Muscle of leg (tissue), 11 donors: ENCODE data around the gene AFAP1. TPM values are rescaled to one million over a fixed set of nuclear protein-coding genes. Genes with fewer than 3 reads are reported as not detected.

Experiments used
- DNase-seq: peaks from one replicate; pipeline ENCODE4 v3.0.0; 2013
- H3K27ac ChIP-seq: one replicate; pipeline ENCODE4 v1.5.1; 2013; ENCODE audit warnings: mild to moderate bottlenecking, low read length, control low read depth
- H3K27me3 ChIP-seq: one replicate; pipeline ENCODE4 v1.6.1; 2013; ENCODE audit warnings: low read length; ENCODE audit not compliant: control insufficient read depth, insufficient read depth
- H3K36me3 ChIP-seq: one replicate; pipeline ENCODE4 v1.6.1; 2013; ENCODE audit warnings: low read length; ENCODE audit not compliant: control insufficient read depth, insufficient read depth
- H3K4me1 ChIP-seq: one replicate; pipeline ENCODE4 v1.6.1; 2013; ENCODE audit warnings: low read length; ENCODE audit not compliant: control insufficient read depth, insufficient read depth
- H3K4me3 ChIP-seq: one replicate; pipeline ENCODE4 v1.5.1; 2013; ENCODE audit warnings: low read length, control low read depth
- H3K9me3 ChIP-seq: replicated peaks from 2 replicates; pipeline ENCODE4 v1.6.1; 2013; ENCODE audit warnings: low read depth, low read length; ENCODE audit not compliant: control insufficient read depth
- WGBS: methylation state at CpG from one replicate; pipeline ENCODE4 v1.1.5; 2013; ENCODE audit warnings: missing lambda C conversion rate; ENCODE audit not compliant: insufficient coverage; 5-methylcytosine and 5-hydroxymethylcytosine counted together
- polyA plus RNA-seq, 8 donors: library from polyadenylated mRNA; unstranded; fragments of 120-200 nt; gene quantifications; one replicate each; pipeline versions ENCODE4 v1.2.1 to v1.2.3, GENCODE V29; 2013; ENCODE audit warnings: inconsistent platforms in 1 of 8, low replicate concordance in 1 of 8; ENCODE audit not compliant: insufficient read length in 8 of 8, insufficient read depth in 1 of 8
- total RNA-seq: library from RNA; stranded (reverse); fragments of 120-200 nt; gene quantifications from one replicate; pipeline ENCODE4 v1.2.4, GENCODE V29; 2013

The AFAP1 gene
- total and polyA plus RNA-seq, 9 donors = 21.9 to 43.0 (median 34.3) TPM

DNA sequence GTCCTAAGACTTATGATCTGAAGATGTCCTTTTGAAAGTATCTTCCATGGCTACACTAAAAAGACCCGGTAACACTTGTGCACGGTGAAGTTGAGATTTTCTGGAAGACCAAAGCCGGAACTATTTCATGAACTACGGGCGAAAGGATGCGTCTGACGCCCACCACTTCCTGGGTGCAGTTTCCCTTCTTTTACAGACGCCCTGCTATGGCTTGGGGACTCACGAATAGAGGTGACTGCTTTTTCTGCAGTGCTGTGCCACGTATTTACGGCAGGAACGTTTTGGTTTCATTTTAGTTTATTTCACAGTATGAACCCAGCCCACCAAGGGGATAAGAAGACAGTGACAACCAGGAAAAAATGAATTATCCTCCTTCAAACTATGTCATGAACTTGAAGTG lies 180.4 kb downstream of the AFAP1 start:
- WGBS = 83% methylated on average over 7 of the region's 12 CpGs
- DNase-seq = no peak
- Histone ChIP-seq H3K36me3 (peaks cover 65% of the 10 kb centered on the region), H3K9me3 (no peaks in the 10 kb centered on the region), H3K27me3 (no peaks in the 10 kb centered on the region), H3K4me1 (peaks cover 15% of the 10 kb centered on the region), H3K4me3 (no peak overlapping the region), H3K27ac (no peak overlapping the region)

GRCh38 chr4:7758476-7758875 lies 181.2 kb downstream of the AFAP1 start:
- no peak overlapping the region for H3K27ac ChIP-seq
- H3K4me1 ChIP-seq = peaks cover 16% of the 10 kb centered on the region
- no peak overlapping the region for H3K4me3 ChIP-seq
- 61% methylated on average over 5 of the region's 11 CpGs for WGBS
- no peaks in the 10 kb centered on the region for H3K9me3 ChIP-seq
- H3K36me3 ChIP-seq = peaks cover 58% of the 10 kb centered on the region
- no peak for DNase-seq
- H3K27me3 ChIP-seq = no peaks in the 10 kb centered on the region

DNA sequence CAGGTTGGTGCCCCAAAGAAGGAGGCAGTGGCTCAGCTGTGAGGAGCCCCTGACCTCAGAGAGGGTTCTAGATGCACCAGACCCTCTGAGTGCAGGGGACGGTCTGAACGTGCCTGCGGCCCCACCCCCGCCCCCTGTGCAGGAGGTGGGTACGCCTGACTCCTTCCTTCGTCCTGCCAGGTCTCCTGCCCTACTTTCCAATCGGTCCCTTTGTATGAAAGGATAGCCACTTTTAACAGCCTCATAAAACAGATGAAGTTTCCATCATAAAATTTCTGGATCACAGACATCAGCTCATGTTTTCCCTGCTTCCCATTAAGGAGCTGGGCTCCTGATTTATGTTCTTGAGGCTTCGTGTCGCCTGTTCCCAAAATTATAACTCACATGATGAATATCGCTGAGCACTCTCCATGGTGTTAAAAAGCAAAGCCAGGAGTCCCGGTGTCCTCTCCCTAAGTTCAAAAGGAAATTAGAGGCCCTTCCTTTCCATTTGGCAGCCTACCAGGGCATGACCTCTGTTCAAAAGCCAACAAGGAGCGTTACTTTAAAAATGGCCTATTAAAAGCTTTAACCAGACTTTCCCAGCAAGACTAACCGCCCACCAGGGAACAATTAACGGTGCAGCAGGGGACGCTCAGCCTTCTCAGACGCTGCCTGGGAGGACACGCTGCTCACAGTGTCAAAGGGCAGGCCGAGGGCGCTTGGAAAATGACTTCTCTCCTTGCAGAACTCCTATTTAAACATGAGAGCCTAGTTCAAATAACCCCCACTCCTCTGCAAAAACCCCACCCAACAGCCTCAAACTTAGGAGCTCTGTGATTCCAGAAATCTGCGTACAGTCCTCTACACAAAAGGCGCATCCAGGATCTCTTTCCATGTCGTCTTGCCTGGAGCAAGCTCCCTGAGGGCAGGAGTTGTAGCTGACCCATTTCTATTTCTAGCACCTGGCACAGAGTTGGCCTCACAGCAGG lies 181.9 kb downstream of the AFAP1 start:
- WGBS = 38% methylated on average over 20 of the region's 22 CpGs
- H3K4me1 ChIP-seq = peaks cover 16% of the 10 kb centered on the region

DNA sequence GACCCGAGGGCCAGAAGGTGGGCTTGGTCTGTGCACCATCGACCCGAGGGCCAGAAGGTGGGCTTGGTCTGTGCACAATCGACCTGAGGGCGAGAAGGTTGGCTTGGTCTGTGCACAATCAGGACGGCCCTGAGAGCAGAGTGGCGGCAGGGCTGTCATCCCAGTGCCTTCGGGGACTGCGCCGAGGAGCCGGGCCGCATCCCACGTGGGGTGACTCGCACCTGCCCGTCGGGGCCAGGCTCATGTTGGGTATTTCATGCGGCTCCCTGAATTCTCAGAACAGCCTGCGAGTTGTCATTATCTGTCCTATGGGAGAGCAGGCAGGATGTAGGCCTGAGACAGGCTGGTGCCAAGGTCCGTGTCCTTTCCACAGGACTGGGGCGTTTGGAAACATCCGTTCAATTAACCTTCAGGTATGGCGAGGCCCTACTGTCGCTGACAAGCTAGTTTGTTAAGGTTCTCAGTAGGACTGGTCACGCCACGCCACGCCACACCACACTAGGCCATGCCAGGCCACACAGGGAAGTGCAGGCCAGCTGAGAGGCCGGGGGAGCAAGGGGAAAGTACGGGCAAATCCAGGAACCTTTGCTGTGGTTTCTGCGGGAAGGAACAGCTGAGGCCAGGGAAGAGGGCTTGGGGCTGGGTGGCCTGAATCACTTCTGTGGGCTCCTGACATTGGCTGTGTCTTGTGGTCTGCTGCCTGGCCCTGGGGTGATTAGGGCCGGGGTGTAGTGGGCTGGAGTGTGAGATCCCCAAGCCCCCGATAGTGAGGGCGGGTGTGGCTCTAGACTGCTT lies 182.9 kb downstream of the AFAP1 start:
- H3K27ac ChIP-seq = no peak overlapping the region
- H3K27me3 ChIP-seq = no peaks in the 10 kb centered on the region
- DNase-seq = no peak
- peaks cover 14% of the 10 kb centered on the region for H3K4me1 ChIP-seq
- H3K36me3 ChIP-seq = peaks cover 47% of the 10 kb centered on the region
- no peak overlapping the region for H3K4me3 ChIP-seq
- WGBS = 80% methylated on average over 30 of the region's 32 CpGs
- H3K9me3 ChIP-seq = no peaks in the 10 kb centered on the region

More for the DNA sequence above, 181.9 kb downstream of the AFAP1 start:
- peaks cover 57% of the 10 kb centered on the region for H3K36me3 ChIP-seq
- no peaks in the 10 kb centered on the region for H3K27me3 ChIP-seq
- no peak overlapping the region for H3K4me3 ChIP-seq
- H3K9me3 ChIP-seq = no peaks in the 10 kb centered on the region
- peak; percentile 57 for DNase-seq
- no peak overlapping the region for H3K27ac ChIP-seq

GRCh38 chr4:7756071-7756470 lies 183.6 kb downstream of the AFAP1 start:
- no peak overlapping the region for H3K27ac ChIP-seq
- WGBS = 87% methylated on average over 12 of the region's 14 CpGs
- H3K4me1 ChIP-seq = peaks cover 13% of the 10 kb centered on the region
- no peak overlapping the region for H3K4me3 ChIP-seq
- H3K36me3 ChIP-seq = peaks cover 42% of the 10 kb centered on the region
- no peaks in the 10 kb centered on the region for H3K9me3 ChIP-seq
- H3K27me3 ChIP-seq = no peaks in the 10 kb centered on the region
- DNase-seq = no peak

- H3K9me3 ChIP-seq = no peaks in the 10 kb centered on the region
- no peak for DNase-seq
- no peak overlapping the region for H3K27ac ChIP-seq
- H3K36me3 ChIP-seq = peaks cover 37% of the 10 kb centered on the region
- peaks cover 13% of the 10 kb centered on the region for H3K4me1 ChIP-seq
- H3K27me3 ChIP-seq = no peaks in the 10 kb centered on the region
- 79% methylated on average over 16 of the region's 16 CpGs for whole genome bisulfite sequencing
- no peak overlapping the region for H3K4me3 ChIP-seq
Observed at GRCh38 chr4:7755561-7755960, 184.1 kb downstream of the AFAP1 start.

DNA sequence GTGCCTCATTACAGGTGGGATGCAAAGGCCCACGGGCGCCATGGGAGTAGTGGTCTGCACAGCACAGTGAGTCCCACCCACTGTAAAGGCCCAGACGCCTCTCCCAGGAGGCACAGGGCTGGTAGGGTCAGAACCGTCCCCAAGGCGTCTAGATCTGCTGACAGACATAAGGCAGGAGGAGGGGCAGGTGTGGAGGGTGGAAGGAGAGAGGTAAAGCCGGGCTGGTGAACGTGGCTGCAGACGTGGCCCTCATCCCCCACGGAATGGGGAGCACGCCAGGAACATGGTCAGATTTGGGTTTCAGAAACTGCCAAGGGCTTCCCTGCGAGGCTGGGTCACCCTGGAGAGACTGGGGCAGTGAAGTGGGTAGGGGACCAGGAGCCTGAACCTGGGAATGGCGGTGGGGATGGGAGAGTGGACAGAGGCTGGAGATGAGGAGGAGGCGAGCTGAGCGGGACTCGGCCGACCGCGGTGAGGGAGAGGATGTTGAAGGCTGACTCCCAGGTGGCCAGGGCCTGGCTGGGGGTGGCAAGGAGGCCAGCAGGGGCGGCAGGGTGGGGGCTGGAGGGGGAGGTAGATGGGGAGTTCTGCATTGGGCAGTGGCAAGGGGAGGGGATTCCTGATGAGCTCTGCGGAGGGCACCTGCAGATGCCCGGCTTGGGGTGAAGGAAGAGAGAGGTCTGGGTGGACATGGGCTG lies 184.9 kb downstream of the AFAP1 start:
- peaks cover 13% of the 10 kb centered on the region for H3K4me1 ChIP-seq
- 80% methylated on average over 19 of the region's 21 CpGs for WGBS
- H3K27me3 ChIP-seq = no peaks in the 10 kb centered on the region
- peaks cover 29% of the 10 kb centered on the region for H3K36me3 ChIP-seq
- H3K4me3 ChIP-seq = no peak overlapping the region
- DNase-seq = no peak
- H3K27ac ChIP-seq = no peak overlapping the region
- H3K9me3 ChIP-seq = no peaks in the 10 kb centered on the region

DNA sequence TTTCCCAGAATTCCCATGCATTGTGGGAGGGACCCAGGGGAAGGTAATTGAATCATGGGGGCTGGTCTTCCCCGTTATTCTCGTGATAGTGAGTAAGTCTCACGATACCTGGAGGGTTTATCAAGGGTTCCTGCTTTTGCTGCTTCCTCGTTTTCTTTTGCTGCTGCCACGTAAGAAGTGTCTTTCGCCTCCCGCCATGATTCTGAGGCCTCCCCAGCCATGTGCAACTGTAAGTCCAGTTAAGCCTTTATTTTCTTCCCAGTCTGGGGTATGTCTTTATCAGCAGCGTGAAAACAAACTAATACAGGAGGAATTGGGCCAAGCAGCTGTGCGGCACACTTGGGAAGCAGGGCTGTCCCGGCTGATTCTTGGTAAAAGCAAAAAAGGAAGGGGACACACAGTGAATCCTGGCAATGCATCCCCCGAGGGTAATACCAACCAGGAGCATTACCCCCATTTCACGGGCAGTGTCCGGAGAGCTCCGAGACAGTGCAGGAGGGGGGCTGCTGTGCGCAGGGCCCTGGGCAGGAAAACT lies 185.7 kb downstream of the AFAP1 start:
- DNase-seq = no peak
- Histone ChIP-seq H3K4me3 (no peak overlapping the region), H3K9me3 (no peaks in the 10 kb centered on the region), H3K27ac (no peak overlapping the region), H3K27me3 (no peaks in the 10 kb centered on the region), H3K36me3 (peaks cover 23% of the 10 kb centered on the region), H3K4me1 (peaks cover 13% of the 10 kb centered on the region)
- WGBS = 67% methylated on average over 8 of the region's 15 CpGs

DNA sequence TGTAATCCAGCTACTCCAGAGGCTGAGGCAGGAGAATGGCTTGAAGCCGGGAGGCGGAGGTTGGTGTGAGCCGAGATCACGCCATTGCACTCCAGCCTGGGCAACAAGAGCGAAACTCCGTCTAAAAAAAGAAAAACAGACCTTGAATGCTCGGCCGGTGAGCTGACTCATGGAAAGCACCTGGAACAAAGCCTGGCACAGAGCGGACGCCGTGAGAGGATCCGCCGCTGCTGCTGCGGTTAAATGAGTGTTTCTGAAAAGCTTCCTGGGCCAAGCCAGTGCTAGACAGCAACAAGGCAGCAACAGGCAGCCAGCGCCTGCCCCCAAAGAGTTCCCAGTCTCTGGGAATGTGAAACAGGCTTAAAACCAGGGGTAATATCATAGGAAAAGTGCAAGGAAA lies 186.4 kb downstream of the AFAP1 start:
- peaks cover 13% of the 10 kb centered on the region for H3K4me1 ChIP-seq
- no peaks in the 10 kb centered on the region for H3K27me3 ChIP-seq
- WGBS = 84% methylated on average over 15 of the region's 15 CpGs
- H3K4me3 ChIP-seq = no peak overlapping the region
- H3K27ac ChIP-seq = no peak overlapping the region
- H3K36me3 ChIP-seq = peaks cover 23% of the 10 kb centered on the region
- no peaks in the 10 kb centered on the region for H3K9me3 ChIP-seq
- no peak for DNase-seq
